Adrenal gland (tissue), 12 donors: Measurements from ENCODE around the gene HS3ST2. TPM values are rescaled to one million over a fixed set of nuclear protein-coding genes. Genes with fewer than 3 reads are reported as not detected.

ENCODE experiments used
- DNase-seq, 7 donors: peaks; one replicate each; pipeline ENCODE4 v3.0.0-alpha.2; 2019 to 2020
- H3K27ac ChIP-seq, 5 donors: fragments of 200-600 bp; sonication (generic) in 4 of 5; 1 replicate in 3 of 5; 2 replicates in 2 of 5; pipeline versions ENCODE4 v1.5.1 to v1.8.0; 2016 to 2020; ENCODE audit warnings: mild to moderate bottlenecking in 1 of 5
- H3K27me3 ChIP-seq: fragments of 200-600 bp; 2 replicates; pipeline ENCODE4 v1.8.0; 2021
- H3K36me3 ChIP-seq, 2 donors: fragments of 200-600 bp; replicated peaks in 1 of 2; 1 replicate in 1 of 2; 2 replicates in 1 of 2; pipeline versions ENCODE4 v1.5.1 to v1.8.0; 2018 to 2022
- H3K4me1 ChIP-seq, 2 donors: fragments of 200-600 bp; replicated peaks in 1 of 2; 1 replicate in 1 of 2; 2 replicates in 1 of 2; pipeline versions ENCODE4 v1.5.1 to v1.8.0; 2018 to 2021
- H3K4me3 ChIP-seq, 4 donors: fragments of 200-600 bp; sonication (generic) in 3 of 4; one replicate each; pipeline ENCODE4 v1.5.1; 2016 to 2018
- H3K9me3 ChIP-seq, 3 donors: fragments of 200-600 bp; sonication (generic) in 1 of 3; replicated peaks in 1 of 3; 1 replicate in 2 of 3; 2 replicates in 1 of 3; pipeline versions ENCODE4 v1.5.1 to v1.8.0; 2016 to 2021
- CTCF ChIP-seq, 6 experiments: fragments of 450-650 bp in 4 of 6; fragments of 200-600 bp in 2 of 6; sonication (generic) in 1 of 6; IDR thresholded peaks; 1 replicate in 5 of 6; 2 replicates in 1 of 6; pipeline versions ENCODE4 v1.5.1 to v1.8.0; 2016 to 2021; ENCODE audit warnings: antibody characterized with exemption in 6 of 6, mild to moderate bottlenecking in 2 of 6, moderate library complexity in 1 of 6
- POLR2A ChIP-seq, 2 donors: fragments of 450-650 bp; IDR thresholded peaks; one replicate each; pipeline ENCODE4 v1.6.1; 2017; ENCODE audit warnings: antibody characterized with exemption in 2 of 2, mild to moderate bottlenecking in 2 of 2, moderate library complexity in 1 of 2
- WGBS, 4 donors: extraction: QIAGEN DNeasy Blood & Tissue Kit in 2 of 4; methylation state at CpG; one replicate each; pipeline versions ENCODE4 v1.1.5 to v1.1.7; 2013 to 2017; 5-methylcytosine and 5-hydroxymethylcytosine counted together
- intact Hi-C, 2 donors: fragments of 100-400 bp; cut with DNase I; formaldehyde crosslinking; loops; one replicate each; pipeline versions ENCODE4 v1.14.1 to v1.15.0; 2022 to 2023
- polyA plus RNA-seq, 3 donors: library from polyadenylated mRNA; stranded (reverse); fragments of 200-250 nt in 2 of 3; fragments of 350-450 nt in 1 of 3; fragmentation: Illumina TruSeq in 1 of 3; extraction: RNeasy Lipid Tissue Mini Kit (QIAGEN cat#74804) in 1 of 3; gene quantifications; one replicate each; pipeline ENCODE4 v1.2.3, GENCODE V29; 2013 to 2014
- total RNA-seq, 9 donors: library from RNA; depleted of rRNA in 4 of 9; stranded (reverse); fragments of >200 nt in 4 of 9; fragments of 120-200 nt in 1 of 9; fragmentation: NEBNext Ultra II Directional in 1 of 9; extraction: Animal tissue kit (Norgen Biotek cat#: 25700) in 1 of 9; gene quantifications; one replicate each; pipeline versions ENCODE4 v1.1.0 to v1.2.4, GENCODE V29; 2013 to 2023
- donor health status: healthy with polysubstance abuse.
- donor health status: Bipolar disorder and iron deficiency.
- donor health status: DM: yes; HTN: yes; CAD: no.
- donor health status: DM: no; HTN: no; CAD: no.
- donor health status: DM: no; HTN: no; CAD: no.
- donor health status: DM: yes; HTN: yes; CAD: no.

HS3ST2 gene
- total and polyA plus RNA-seq, 12 donors = 0.06 to 11.5 (median 2.6) TPM

DNA sequence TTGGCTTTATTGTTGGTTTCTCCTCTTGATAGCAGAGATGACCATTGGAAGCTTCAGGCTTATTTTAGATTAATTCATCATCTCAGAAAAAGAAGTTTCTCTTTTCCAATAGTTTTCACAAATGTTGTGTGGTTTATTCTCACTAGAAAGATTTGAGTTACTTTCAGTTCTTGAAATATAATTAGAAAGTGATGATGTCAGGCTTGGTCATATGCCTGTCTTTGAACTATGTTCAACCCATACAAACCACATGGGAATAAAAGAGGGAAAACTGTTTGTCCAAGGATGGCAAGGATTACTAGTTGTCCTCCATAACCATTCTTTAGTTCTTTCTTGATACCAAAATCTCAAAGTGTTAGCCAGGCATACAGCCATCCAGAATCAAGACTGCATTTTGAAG lies 3.7 kb upstream of the HS3ST2 start:
- peaks cover 24% of the 10 kb centered on the region for H3K27me3 ChIP-seq
- no peak overlapping the region for H3K27ac ChIP-seq
- no peak for TF ChIP-seq POLR2A (IDR thresholded peaks at IDR 0.05)
- no peak for TF ChIP-seq CTCF (IDR thresholded peaks at IDR 0.05)
- no peak overlapping the region for H3K4me3 ChIP-seq
- no peak for DNase-seq
- H3K9me3 ChIP-seq = no peaks in the 10 kb centered on the region
- intact Hi-C loops = no loop called here
- H3K36me3 ChIP-seq = no peaks in the 10 kb centered on the region
- no peaks in the 10 kb centered on the region for H3K4me1 ChIP-seq

DNA sequence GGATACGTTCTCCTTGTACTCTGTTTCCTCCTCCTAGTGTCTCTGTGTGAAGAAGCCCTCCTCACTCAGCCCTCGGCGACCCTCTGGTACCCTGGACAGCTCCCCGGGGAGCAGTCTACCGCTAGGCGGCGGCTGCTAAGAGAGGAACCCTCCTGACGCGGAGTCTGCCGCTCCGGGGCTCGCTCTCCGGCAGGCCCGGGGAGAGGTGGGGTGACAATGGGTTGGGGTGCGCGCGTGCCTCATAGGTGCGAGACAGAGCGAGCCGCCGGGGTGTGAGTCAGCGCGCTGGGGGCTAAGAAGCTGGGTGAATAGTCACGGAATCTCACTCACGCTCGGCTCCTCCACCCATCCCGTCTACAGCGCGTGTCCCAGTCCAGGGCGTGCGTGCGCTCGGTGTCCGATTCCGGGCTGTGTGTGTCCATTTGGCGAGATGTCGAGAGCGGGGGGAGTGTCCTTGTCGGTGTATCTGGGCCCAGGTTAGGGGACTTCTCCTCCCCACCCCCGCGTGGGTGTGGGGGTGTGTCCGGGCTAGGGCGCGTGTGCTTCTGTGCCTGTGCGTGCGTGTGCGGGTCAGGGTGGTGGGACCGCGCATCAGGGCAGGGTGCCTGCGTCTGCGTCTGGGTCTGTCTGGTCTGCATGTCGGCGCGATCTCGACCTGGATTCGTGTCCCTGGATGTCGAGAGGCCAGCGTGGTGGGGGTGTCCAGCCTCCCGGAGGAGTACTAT lies 577 bp upstream of the HS3ST2 start:
- intact Hi-C loops = no loop called here
- TF ChIP-seq CTCF (IDR thresholded peaks at IDR 0.05) = peak; percentile 11 to 58 (median 44)
- no peak for TF ChIP-seq POLR2A (IDR thresholded peaks at IDR 0.05)
- Histone ChIP-seq H3K4me3 (peak overlapping the region in 1 of 4 donors; percentile 44), H3K27me3 (peaks cover 33% of the 10 kb centered on the region), H3K4me1 (no peaks in the 10 kb centered on the region), H3K9me3 (no peaks in the 10 kb centered on the region), H3K27ac (peak overlapping the region in 1 of 5 donors; percentile 34), H3K36me3 (no peaks in the 10 kb centered on the region)
- WGBS, 4 donors = 0 to 4% (median 1%) methylated on average over 2 to 59 of the region's 59 CpGs
- DNase-seq = peak in 6 of 7 donors; percentile 17 to 68 (median 38)

- WGBS, 4 donors = 1 to 4% (median 3%) methylated on average over 24 to 41 of the region's 41 CpGs; no CpG with 5 or more reads in 1 of the 4 donors
- TF ChIP-seq CTCF (IDR thresholded peaks at IDR 0.05) (no peak), POLR2A (IDR thresholded peaks at IDR 0.05) (no peak)
- H3K4me3 ChIP-seq = peak overlapping the region in 1 of 4 donors; percentile 44
- H3K9me3 ChIP-seq = no peaks in the 10 kb centered on the region
- H3K4me1 ChIP-seq = no peaks in the 10 kb centered on the region
- H3K27me3 ChIP-seq = peaks cover 33% of the 10 kb centered on the region
- no peaks in the 10 kb centered on the region for H3K36me3 ChIP-seq
- peak overlapping the region in 1 of 5 donors; percentile 34 for H3K27ac ChIP-seq
- peak in 1 of 7 donors; percentile 56 for DNase-seq
- intact Hi-C loops = no loop called here
Observed at GRCh38 chr16:22814711-22815105, 746 bp downstream of the HS3ST2 start.

GRCh38 chr16:22815863-22816262 lies 1.9 kb downstream of the HS3ST2 start:
- Histone ChIP-seq H3K27me3 (peaks cover 33% of the 10 kb centered on the region), H3K4me3 (no peak overlapping the region), H3K9me3 (no peaks in the 10 kb centered on the region), H3K4me1 (no peaks in the 10 kb centered on the region), H3K36me3 (no peaks in the 10 kb centered on the region), H3K27ac (no peak overlapping the region)
- 26 to 45% (median 33%) methylated on average over 5 of the region's 5 CpGs for WGBS, 4 donors
- intact Hi-C loops = no loop called here
- TF ChIP-seq CTCF (IDR thresholded peaks at IDR 0.05) (no peak), POLR2A (IDR thresholded peaks at IDR 0.05) (no peak)
- DNase-seq = no peak
